IMR-90 (cell line): ENCODE data around the gene NCAPD3. TPM values are rescaled to one million over a fixed set of nuclear protein-coding genes. Genes with fewer than 3 reads are reported as not detected.

Experiments
- ATAC-seq: fragments of 200-7000 bp; cut with Tn5 transposase; 2 replicates; pipeline ENCODE4 v1.9.1; 2020; ENCODE audit warnings: low read depth, mild to moderate bottlenecking, moderate library complexity
- BruUV-seq: library from RNA; stranded (reverse); fragments of 400-500 nt; replicated peaks from 2 replicates; lab custom pipeline; 2021; lab: Mats Ljungman, UMichigan
- CTCF ChIA-PET: fragments of 300-600 bp; formaldehyde crosslinking; extraction: SDS; loops from one replicate; lab custom pipeline; 2021; ENCODE audit warnings: antibody characterized with exemption; lab: Yijun Ruan, JAX
- POLR2A ChIA-PET: fragments of 300-600 bp; sonication (Branson Sonifier 250); formaldehyde crosslinking; loops from one replicate; lab custom pipeline; 2022; ENCODE audit warnings: antibody characterized with exemption; ENCODE audit not compliant: unreplicated experiment; lab: Charles Lee
- DNase-seq: peaks from one replicate; pipeline ENCODE4 v3.0.0; 2013
- H2AFZ ChIP-seq: replicated peaks from 2 replicates; pipeline ENCODE3; 2013; ENCODE audit warnings: low read length, mild to moderate bottlenecking; ENCODE audit not compliant: poor library complexity
- H2AK5ac ChIP-seq: 2 replicates; pipeline ENCODE4 v1.6.1; 2013; ENCODE audit warnings: low read depth, low read length, inconsistent platforms
- H2AK9ac ChIP-seq: replicated peaks from 2 replicates; pipeline ENCODE3; 2013; ENCODE audit warnings: mild to moderate bottlenecking, low read depth, low read length, moderate library complexity; ENCODE audit not compliant: poor library complexity
- H2BK120ac ChIP-seq: 2 replicates; pipeline ENCODE4 v1.6.1; 2013; ENCODE audit warnings: low read depth, low read length, inconsistent platforms
- H2BK15ac ChIP-seq: 3 replicates; pipeline ENCODE4 v1.6.1; 2013; ENCODE audit warnings: low read depth, low read length, inconsistent platforms
- H2BK20ac ChIP-seq: 2 replicates; pipeline ENCODE4 v1.6.1; 2013; ENCODE audit warnings: low read depth, mild to moderate bottlenecking, inconsistent platforms, low read length, moderate library complexity
- H2BK5ac ChIP-seq: 2 replicates; pipeline ENCODE4 v1.6.1; 2013; ENCODE audit warnings: mild to moderate bottlenecking, low read depth, low read length, inconsistent platforms; ENCODE audit not compliant: poor library complexity, severe bottlenecking
- H3K14ac ChIP-seq: replicated peaks from 2 replicates; pipeline ENCODE4 v1.6.1; 2013; ENCODE audit warnings: low read depth, low read length, inconsistent platforms
- H3K18ac ChIP-seq: 2 replicates; pipeline ENCODE4 v1.6.1; 2013; ENCODE audit warnings: low read depth, low read length, control low read depth
- H3K23ac ChIP-seq: 2 replicates; pipeline ENCODE4 v1.6.1; 2013; ENCODE audit warnings: low read depth, low read length, inconsistent platforms
- H3K27ac ChIP-seq: 2 replicates; pipeline ENCODE4 v1.5.1; 2013; ENCODE audit warnings: mild to moderate bottlenecking, control low read depth, low read length; ENCODE audit not compliant: insufficient read depth
- H3K27me3 ChIP-seq: 2 replicates; pipeline ENCODE4 v1.6.1; 2013; ENCODE audit warnings: low read length; ENCODE audit not compliant: control insufficient read depth, insufficient read depth
- H3K36me3 ChIP-seq: 2 replicates; pipeline ENCODE4 v1.6.1; 2013; ENCODE audit warnings: low read length, mixed read lengths; ENCODE audit not compliant: control insufficient read depth, insufficient read depth
- H3K4ac ChIP-seq: 2 replicates; pipeline ENCODE4 v1.6.1; 2013; ENCODE audit warnings: low read depth, low read length, inconsistent platforms
- H3K4me1 ChIP-seq: 2 replicates; pipeline ENCODE4 v1.6.1; 2013; ENCODE audit warnings: low read length, mixed read lengths; ENCODE audit not compliant: control insufficient read depth, insufficient read depth
- H3K4me2 ChIP-seq: 2 replicates; pipeline ENCODE4 v1.6.1; 2013; ENCODE audit warnings: low read depth, mild to moderate bottlenecking, control low read depth, low read length, moderate library complexity
- H3K4me3 ChIP-seq: 2 replicates; pipeline ENCODE4 v1.5.1; 2013; ENCODE audit warnings: low read depth, mild to moderate bottlenecking, control low read depth, low read length, moderate library complexity; ENCODE audit not compliant: insufficient read depth
- H3K56ac ChIP-seq: 2 replicates; pipeline ENCODE4 v1.6.1; 2013; ENCODE audit warnings: low read length, inconsistent platforms; ENCODE audit not compliant: insufficient read depth; ENCODE audit errors: extremely low read depth
- H3K79me1 ChIP-seq, 2 experiments: 2 replicates each; pipeline ENCODE4 v1.6.1; 2013; ENCODE audit warnings: low read length in 2 of 2, inconsistent platforms in 1 of 2, low read depth in 1 of 2
- H3K9ac ChIP-seq: 2 replicates; pipeline ENCODE4 v1.6.1; 2013; ENCODE audit warnings: low read depth, low read length, control low read depth
- H3K9me1 ChIP-seq: 2 replicates; pipeline ENCODE4 v1.6.1; 2013; ENCODE audit warnings: low read length, inconsistent platforms; ENCODE audit not compliant: insufficient read depth
- H3K9me3 ChIP-seq: 2 replicates; pipeline ENCODE4 v1.6.1; 2013; ENCODE audit warnings: low read length; ENCODE audit not compliant: control insufficient read depth, insufficient read depth
- H4K20me1 ChIP-seq: 2 replicates; pipeline ENCODE4 v1.6.1; 2013; ENCODE audit warnings: low read length, inconsistent platforms; ENCODE audit not compliant: insufficient read depth
- H4K5ac ChIP-seq: 2 replicates; pipeline ENCODE4 v1.6.1; 2013; ENCODE audit warnings: mild to moderate bottlenecking, low read depth, low read length, control low read depth
- H4K8ac ChIP-seq, 2 experiments: 2 replicates each; pipeline ENCODE4 v1.6.1; 2013; ENCODE audit warnings: low read depth in 2 of 2, low read length in 2 of 2, control low read depth in 1 of 2, inconsistent platforms in 1 of 2
- H4K91ac ChIP-seq: 2 replicates; pipeline ENCODE4 v1.6.1; 2013; ENCODE audit warnings: low read depth, low read length, inconsistent platforms; ENCODE audit not compliant: insufficient read depth
- CEBPB ChIP-seq: IDR thresholded peaks from 2 replicates; pipeline ENCODE4 v1.6.1; 2012; ENCODE audit warnings: low read depth, low read length, improper control_type of control experiment
- WGBS, 2 experiments: methylation state at CpG; one replicate each; pipeline versions ENCODE4 v1.1.5 to v1.1.7; 2013; ENCODE audit warnings: missing lambda C conversion rate in 2 of 2; ENCODE audit not compliant: insufficient read length in 1 of 2; ENCODE audit errors: extremely low coverage in 2 of 2; 5-methylcytosine and 5-hydroxymethylcytosine counted together
- dilution Hi-C: fragments of 300-500 bp; cut with HindIII; formaldehyde crosslinking; loops from one replicate; pipeline ENCODE4 v1.14.3; 2018; ENCODE audit warnings: low sequenced_read_pairs; ENCODE audit not compliant: unreplicated experiment
- in situ Hi-C: fragments of 300-500 bp; cut with MboI; formaldehyde crosslinking; loops from 3 replicates; pipeline ENCODE4 v1.14.3; 2019; ENCODE audit warnings: low sequenced_read_pairs, inconsistent platforms, mixed read lengths
- intact Hi-C: fragments of 100-400 bp; cut with micrococcal nuclease; formaldehyde crosslinking; loops from 2 replicates; pipeline ENCODE4 v1.10.0; 2022
- polyA plus RNA-seq, 3 experiments: library from polyadenylated mRNA; depleted of rRNA; stranded (reverse); fragments of >200 nt; gene quantifications; 2 replicates each; pipeline ENCODE4 v1.2.3, GENCODE V29; 2012; ENCODE audit warnings: low replicate concordance in 1 of 3
- total RNA-seq: library from RNA; depleted of rRNA; stranded (reverse); fragments of >200 nt; gene quantifications from 2 replicates; pipeline ENCODE4 v1.2.3, GENCODE V29; 2012
- TF ChIP-seq, protein P1 (sequence below): fragments of 150-350 bp; IDR thresholded peaks from 2 replicates; pipeline ENCODE4 v1.6.1; 2016; ENCODE audit warnings: low read depth, mild to moderate bottlenecking, low read length, moderate library complexity, borderline replicate concordance

Gene NCAPD3
- total and polyA plus RNA-seq, 2 of the 4 experiments (the other 2 are of a cell fraction) = 18.0 to 19.2 TPM

DNA sequence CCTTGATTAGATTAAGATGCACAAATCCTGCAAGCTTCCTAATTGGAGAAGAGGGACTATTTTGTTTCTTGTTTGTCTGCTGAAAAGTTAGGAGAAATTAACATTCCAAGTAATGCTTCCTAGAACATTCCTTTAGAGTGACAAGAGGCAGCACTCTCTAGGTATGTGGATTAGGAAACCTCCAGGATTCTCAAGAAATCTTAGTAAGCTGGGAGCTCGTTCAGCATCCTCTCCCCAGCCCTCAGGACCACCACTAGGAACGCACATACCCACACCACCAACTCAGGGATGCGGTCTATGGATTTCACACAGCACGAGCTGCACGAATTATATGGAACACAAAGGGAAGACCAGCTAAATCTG is 52.9 kb downstream of the NCAPD3 start:
- ChIA-PET CTCF (interaction anchor here (1.3 kb wide), 1 partner anchor 10 kb away, joined by 3 read pairs; no protein-coding TSS in a partner anchor), POLR2A (no interaction called here)
- H3K79me1 ChIP-seq = 0 out of 4 replicates have a peak, but pooled peaks cover 0 to 3% of the 10 kb centered on the region in 2 experiments
- H4K8ac ChIP-seq = no peak overlapping the region
- H3K18ac ChIP-seq = no peak overlapping the region
- 100% methylated on average over 1 of the region's 5 CpGs; no CpG with 5 or more reads in 1 of the 2 experiments for WGBS, 2 experiments
- intact Hi-C loops (no loop called here), in situ Hi-C loops (no loop called here), dilution Hi-C loops (no loop called here)
- peak; percentile 47 for DNase-seq
- H3K56ac ChIP-seq = no peak overlapping the region
- no peaks in the 10 kb centered on the region for H3K9me3 ChIP-seq
- H3K36me3 ChIP-seq = peaks cover 21% of the 10 kb centered on the region
- no peak overlapping the region for H2BK15ac ChIP-seq
- H3K4me1 ChIP-seq = peaks cover 4% of the 10 kb centered on the region
- H2BK120ac ChIP-seq = no peak overlapping the region
- no peak overlapping the region for H4K5ac ChIP-seq
- no peak overlapping the region for H3K4ac ChIP-seq
- no peak overlapping the region for H2AK5ac ChIP-seq
- no peak overlapping the region for H4K91ac ChIP-seq
- no peaks in the 10 kb centered on the region for H4K20me1 ChIP-seq
- H3K9ac ChIP-seq = no peak overlapping the region
- no peak overlapping the region for H2BK5ac ChIP-seq
- peaks cover 6% of the 10 kb centered on the region for H3K9me1 ChIP-seq
- peak; percentile 90 for ATAC-seq
- H2AFZ ChIP-seq = no peak overlapping the region
- no peak overlapping the region for H2AK9ac ChIP-seq
- no peaks in the 10 kb centered on the region for H3K27me3 ChIP-seq
- no peak overlapping the region for H2BK20ac ChIP-seq
- TF ChIP-seq, protein P1, sequence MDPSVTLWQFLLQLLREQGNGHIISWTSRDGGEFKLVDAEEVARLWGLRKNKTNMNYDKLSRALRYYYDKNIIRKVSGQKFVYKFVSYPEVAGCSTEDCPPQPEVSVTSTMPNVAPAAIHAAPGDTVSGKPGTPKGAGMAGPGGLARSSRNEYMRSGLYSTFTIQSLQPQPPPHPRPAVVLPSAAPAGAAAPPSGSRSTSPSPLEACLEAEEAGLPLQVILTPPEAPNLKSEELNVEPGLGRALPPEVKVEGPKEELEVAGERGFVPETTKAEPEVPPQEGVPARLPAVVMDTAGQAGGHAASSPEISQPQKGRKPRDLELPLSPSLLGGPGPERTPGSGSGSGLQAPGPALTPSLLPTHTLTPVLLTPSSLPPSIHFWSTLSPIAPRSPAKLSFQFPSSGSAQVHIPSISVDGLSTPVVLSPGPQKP = no peak
- 0 out of 2 replicates have a peak, but pooled peaks have one; percentile 40 for TF ChIP-seq CEBPB
- BruUV-seq = no TSS peak
- no peak overlapping the region for H3K27ac ChIP-seq
- H3K23ac ChIP-seq = no peak overlapping the region
- no peak overlapping the region for H3K4me3 ChIP-seq
- no peak overlapping the region for H3K14ac ChIP-seq
- no peak overlapping the region for H3K4me2 ChIP-seq
